Lower leg skin (tissue), 4 donors: Measurements from ENCODE around the gene OAS2. TPM values are rescaled to one million over a fixed set of nuclear protein-coding genes. Genes with fewer than 3 reads are reported as not detected.
"Not testable (repeated sequence)": the region's sequence is repeated elsewhere in the genome, so short reads cannot be mapped to it uniquely, and the experiment has no call there.

Experiments used
- DNase-seq, 2 donors: peaks; one replicate each; pipeline ENCODE4 v3.0.0-alpha.2; 2019; ENCODE audit warnings: low spot score in 2 of 2
- H3K4me3 ChIP-seq: fragments of 200-600 bp; sonication (generic); 2 replicates; pipeline ENCODE4 v1.5.1; 2017; ENCODE audit warnings: mild to moderate bottlenecking, low read depth; ENCODE audit not compliant: poor library complexity, severe bottlenecking
- POLR2A ChIP-seq, 2 donors: fragments of 450-650 bp; IDR thresholded peaks; one replicate each; pipeline ENCODE4 v1.6.1; 2016 to 2017; ENCODE audit warnings: antibody characterized with exemption in 2 of 2, mild to moderate bottlenecking in 1 of 2, moderate library complexity in 1 of 2
- WGBS, 2 donors: methylation state at CpG; one replicate each; pipeline ENCODE4 v1.1.5; 2018; 5-methylcytosine and 5-hydroxymethylcytosine counted together
- intact Hi-C: fragments of 100-400 bp; cut with DNase I; formaldehyde crosslinking; loops from one replicate; pipeline ENCODE4 v1.15.0; 2023; ENCODE audit warnings: low total_unique reads
- total RNA-seq, 4 donors: library from RNA; depleted of rRNA; stranded (reverse); fragments of >200 nt; gene quantifications; one replicate each; pipeline ENCODE4 v1.1.0, GENCODE V29; 2016
- TF ChIP-seq, protein P1 (sequence below), 3 donors: fragments of 450-650 bp; IDR thresholded peaks; one replicate each; pipeline ENCODE4 v1.5.1; 2016; ENCODE audit warnings: antibody characterized with exemption in 3 of 3, mild to moderate bottlenecking in 3 of 3, moderate library complexity in 2 of 3

Gene OAS2
- total RNA-seq, 4 donors from 2014 or later = 2.6 to 3.8 (median 3.3) TPM

DNA sequence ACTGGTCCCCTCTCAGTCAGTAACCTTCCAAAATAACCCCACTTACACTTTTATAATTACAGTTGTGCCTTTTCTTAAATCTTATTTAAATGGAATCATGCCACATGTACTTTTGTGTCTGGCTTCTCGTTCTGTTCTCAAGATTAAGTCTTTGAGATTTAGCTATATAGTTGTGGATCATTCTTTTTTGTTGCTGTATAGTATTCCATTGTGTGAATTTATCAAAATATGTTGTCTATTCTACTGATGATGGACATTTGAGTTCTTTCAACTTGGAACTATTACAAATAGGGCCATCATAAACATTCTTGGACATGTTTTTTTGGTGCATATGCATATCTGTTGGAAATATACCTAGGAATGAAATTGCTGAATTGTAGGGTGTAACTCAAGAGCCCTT is 31.0 kb upstream of the OAS2 start:
- DNase-seq = no peak
- intact Hi-C loops = no loop called here
- TF ChIP-seq, protein P1, sequence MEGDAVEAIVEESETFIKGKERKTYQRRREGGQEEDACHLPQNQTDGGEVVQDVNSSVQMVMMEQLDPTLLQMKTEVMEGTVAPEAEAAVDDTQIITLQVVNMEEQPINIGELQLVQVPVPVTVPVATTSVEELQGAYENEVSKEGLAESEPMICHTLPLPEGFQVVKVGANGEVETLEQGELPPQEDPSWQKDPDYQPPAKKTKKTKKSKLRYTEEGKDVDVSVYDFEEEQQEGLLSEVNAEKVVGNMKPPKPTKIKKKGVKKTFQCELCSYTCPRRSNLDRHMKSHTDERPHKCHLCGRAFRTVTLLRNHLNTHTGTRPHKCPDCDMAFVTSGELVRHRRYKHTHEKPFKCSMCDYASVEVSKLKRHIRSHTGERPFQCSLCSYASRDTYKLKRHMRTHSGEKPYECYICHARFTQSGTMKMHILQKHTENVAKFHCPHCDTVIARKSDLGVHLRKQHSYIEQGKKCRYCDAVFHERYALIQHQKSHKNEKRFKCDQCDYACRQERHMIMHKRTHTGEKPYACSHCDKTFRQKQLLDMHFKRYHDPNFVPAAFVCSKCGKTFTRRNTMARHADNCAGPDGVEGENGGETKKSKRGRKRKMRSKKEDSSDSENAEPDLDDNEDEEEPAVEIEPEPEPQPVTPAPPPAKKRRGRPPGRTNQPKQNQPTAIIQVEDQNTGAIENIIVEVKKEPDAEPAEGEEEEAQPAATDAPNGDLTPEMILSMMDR (IDR thresholded peaks at IDR 0.05) = no peak
- no peak for TF ChIP-seq POLR2A (IDR thresholded peaks at IDR 0.05)
- no peak overlapping the region for H3K4me3 ChIP-seq
- WGBS, 2 donors = 0 to 25% methylated on average over 1 of the region's 1 CpG

DNA sequence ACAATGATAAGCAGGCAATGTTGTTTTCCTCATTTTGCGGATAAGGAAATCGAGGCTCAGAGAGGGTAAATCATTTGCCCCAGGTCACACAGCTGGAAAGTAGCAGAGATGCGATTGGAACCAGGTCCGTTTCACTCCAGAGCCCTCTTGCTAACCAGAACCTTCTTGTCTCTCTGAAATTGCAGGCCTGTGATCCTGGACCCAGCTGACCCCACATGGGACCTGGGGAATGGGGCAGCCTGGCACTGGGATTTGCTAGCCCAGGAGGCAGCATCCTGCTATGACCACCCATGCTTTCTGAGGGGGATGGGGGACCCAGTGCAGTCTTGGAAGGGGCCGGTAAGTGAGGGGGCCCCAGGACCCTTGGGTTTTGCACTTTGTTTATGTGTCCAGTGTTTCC is 30.6 kb upstream of the OAS2 start:
- no peak overlapping the region for H3K4me3 ChIP-seq
- 95 to 97% methylated on average over 5 of the region's 5 CpGs for WGBS, 2 donors
- TF ChIP-seq, protein P1 (IDR thresholded peaks at IDR 0.05) = no peak
- TF ChIP-seq POLR2A (IDR thresholded peaks at IDR 0.05) = no peak
- DNase-seq = no peak
- intact Hi-C loops = no loop called here

DNA sequence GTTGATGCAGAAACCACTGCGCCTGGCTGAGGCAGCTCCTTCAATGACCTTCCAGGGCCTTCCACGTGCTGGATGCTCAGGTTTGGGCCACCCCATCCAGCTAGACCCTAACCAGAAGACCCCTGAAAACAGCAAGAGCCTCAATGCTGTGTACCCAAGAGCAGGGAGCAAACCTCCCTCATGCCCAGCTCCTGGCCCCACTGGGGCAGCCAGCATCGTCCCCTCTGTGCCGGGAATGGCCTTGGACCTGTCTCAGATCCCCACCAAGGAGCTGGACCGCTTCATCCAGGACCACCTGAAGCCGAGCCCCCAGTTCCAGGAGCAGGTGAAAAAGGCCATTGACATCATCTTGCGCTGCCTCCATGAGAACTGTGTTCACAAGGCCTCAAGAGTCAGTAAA is 29.5 kb upstream of the OAS2 start:
- TF ChIP-seq POLR2A (IDR thresholded peaks at IDR 0.05) = no peak
- WGBS, 2 donors = 90 to 96% methylated on average over 7 of the region's 7 CpGs

DNA sequence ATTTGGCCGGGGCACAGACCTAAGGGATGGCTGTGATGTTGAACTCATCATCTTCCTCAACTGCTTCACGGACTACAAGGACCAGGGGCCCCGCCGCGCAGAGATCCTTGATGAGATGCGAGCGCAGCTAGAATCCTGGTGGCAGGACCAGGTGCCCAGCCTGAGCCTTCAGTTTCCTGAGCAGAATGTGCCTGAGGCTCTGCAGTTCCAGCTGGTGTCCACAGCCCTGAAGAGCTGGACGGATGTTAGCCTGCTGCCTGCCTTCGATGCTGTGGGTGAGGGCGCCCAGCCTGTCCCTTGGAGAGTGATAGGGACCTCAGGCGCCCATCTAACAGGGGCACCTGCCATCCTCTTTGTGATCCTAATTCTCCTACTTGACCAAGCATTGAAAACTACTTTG is 27.6 kb upstream of the OAS2 start:
- no peak overlapping the region for H3K4me3 ChIP-seq

More for the DNA sequence above, 29.5 kb upstream of the OAS2 start:
- DNase-seq = no peak
- no peak overlapping the region for H3K4me3 ChIP-seq
- intact Hi-C loops = no loop called here

DNA sequence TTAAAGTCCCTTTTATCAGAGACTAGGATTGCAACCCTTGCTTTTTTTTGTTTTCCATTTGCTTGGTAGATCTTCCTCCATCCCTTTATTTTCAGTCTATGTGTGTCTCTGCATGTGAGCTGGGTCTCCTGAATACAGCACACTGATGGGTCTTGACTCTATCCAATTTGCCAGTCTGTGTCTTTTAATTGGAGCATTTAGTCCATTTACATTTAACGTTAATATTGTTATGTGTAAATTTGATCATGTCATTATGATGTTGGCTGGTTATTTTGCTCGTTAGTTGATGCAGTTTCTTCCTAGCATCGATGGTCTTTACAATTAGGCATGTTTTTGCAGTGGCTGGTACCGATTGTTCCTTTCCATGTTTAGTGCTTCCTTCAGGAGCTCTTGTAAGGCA is 21.2 kb upstream of the OAS2 start:
- intact Hi-C loops, H3K4me3 ChIP-seq, DNase-seq: not testable (repeated sequence)
- 94 to 99% methylated on average over 4 of the region's 4 CpGs for WGBS, 2 donors

More for the DNA sequence above, 27.6 kb upstream of the OAS2 start:
- WGBS, 2 donors = 90 to 92% methylated on average over 9 to 11 of the region's 11 CpGs
- TF ChIP-seq POLR2A (IDR thresholded peaks at IDR 0.05) = no peak
- TF ChIP-seq, protein P1 (IDR thresholded peaks at IDR 0.05) = no peak
- DNase-seq = no peak
- intact Hi-C loops = no loop called here

DNA sequence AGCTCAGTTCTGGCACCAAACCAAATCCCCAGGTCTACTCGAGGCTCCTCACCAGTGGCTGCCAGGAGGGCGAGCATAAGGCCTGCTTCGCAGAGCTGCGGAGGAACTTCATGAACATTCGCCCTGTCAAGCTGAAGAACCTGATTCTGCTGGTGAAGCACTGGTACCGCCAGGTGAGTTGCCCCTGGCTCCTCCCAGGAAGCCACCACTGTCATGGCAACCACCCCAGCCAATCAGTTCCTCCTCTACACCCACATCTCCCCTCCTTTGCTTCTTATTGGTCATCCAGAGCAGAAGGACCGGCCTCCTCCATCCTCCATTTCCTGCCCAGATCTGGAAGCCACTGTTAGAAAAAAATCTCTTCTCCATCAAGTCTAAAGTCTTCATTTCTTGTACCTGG is 17.2 kb upstream of the OAS2 start:
- DNase-seq = no peak
- TF ChIP-seq, protein P1 (IDR thresholded peaks at IDR 0.05) = no peak
- TF ChIP-seq POLR2A (IDR thresholded peaks at IDR 0.05) = no peak
- H3K4me3 ChIP-seq = no peak overlapping the region
- 84 to 91% methylated on average over 7 of the region's 7 CpGs for WGBS, 2 donors
- intact Hi-C loops = no loop called here

DNA sequence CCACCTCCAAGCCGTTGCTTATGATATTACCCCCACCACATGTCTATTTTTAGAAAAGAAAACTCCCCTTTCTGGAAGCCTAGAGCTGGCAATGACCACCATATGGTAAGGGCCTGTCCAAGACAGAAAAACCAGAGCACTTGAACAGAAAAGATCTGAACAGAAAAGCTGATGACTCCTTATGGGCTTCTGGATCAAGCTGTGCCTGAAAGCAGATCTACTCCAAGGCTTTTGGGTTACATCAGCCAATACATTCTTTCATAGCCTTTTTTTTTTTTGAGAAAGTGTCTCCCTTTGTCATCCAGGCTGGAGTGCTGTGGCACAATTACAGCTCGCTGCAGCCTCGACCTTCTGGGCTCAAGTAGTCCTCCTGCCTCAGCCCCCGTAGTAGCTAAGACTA is 16.8 kb upstream of the OAS2 start:
- intact Hi-C loops = no loop called here
- 83 to 94% methylated on average over 4 of the region's 4 CpGs for WGBS, 2 donors
- no peak overlapping the region for H3K4me3 ChIP-seq

More for the DNA sequence above, 16.8 kb upstream of the OAS2 start:
- no peak for DNase-seq
- no peak for TF ChIP-seq POLR2A (IDR thresholded peaks at IDR 0.05)
- TF ChIP-seq, protein P1 (IDR thresholded peaks at IDR 0.05) = no peak
